ENCODE measurements around the gene EEIG2.

EEIG2 gene

DNA sequence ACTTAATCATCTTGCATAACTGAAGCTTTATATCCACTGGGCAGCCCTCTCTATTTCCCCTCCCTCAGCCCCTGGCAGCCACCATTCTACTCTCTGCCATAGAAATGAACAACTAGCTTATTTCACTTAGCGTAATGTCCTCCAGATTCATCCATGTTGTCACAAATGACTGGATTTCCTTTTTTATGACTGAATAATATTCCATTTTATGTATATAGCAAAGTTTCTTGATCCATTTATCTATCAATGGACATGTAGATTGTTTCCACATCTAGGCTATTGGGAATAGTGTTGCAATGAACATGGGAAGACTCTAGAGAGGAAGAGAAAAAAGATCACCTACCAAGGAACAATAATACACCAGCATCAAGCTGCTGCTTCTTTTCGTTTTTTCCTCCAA lies 32.1 kb upstream of the EEIG2 start:
- H3K36me3 ChIP-seq (replicated peaks; ENCODE audit: insufficient read depth, low read length) = no peaks in the 10 kb centered on the region
- no peaks in the 10 kb centered on the region for H3K9me3 ChIP-seq (replicated peaks; ENCODE audit: insufficient read depth, low read length)
- H2AFZ ChIP-seq (ENCODE audit: low read length) = no peak overlapping the region
- H3K27ac ChIP-seq (ENCODE audit: low read length) = no peak overlapping the region
- no peak for DNase-seq
- TF ChIP-seq EZH2 (optimal IDR thresholded peaks at IDR 0.05; ENCODE audit: low read depth, low read length) = no peak
- no peaks in the 10 kb centered on the region for H4K20me1 ChIP-seq (ENCODE audit: insufficient read depth, low read length)
- H3F3A ChIP-seq (ENCODE audit: insufficient read depth, low read length) = no peaks in the 10 kb centered on the region
- no peak overlapping the region for H3K4me3 ChIP-seq (ENCODE audit: low read length)
- no peak overlapping the region for H3K9ac ChIP-seq (ENCODE audit: low read length)
- H3K79me2 ChIP-seq (ENCODE audit: low read length) = no peaks in the 10 kb centered on the region
- H3K9me2 ChIP-seq (replicated peaks; ENCODE audit: insufficient read depth, low read length) = no peaks in the 10 kb centered on the region
- H3K4me1 ChIP-seq (ENCODE audit: low read length) = no peaks in the 10 kb centered on the region
- H3K4me2 ChIP-seq (ENCODE audit: low read depth, low read length) = no peak overlapping the region
- H3K27me3 ChIP-seq (replicated peaks; ENCODE audit: insufficient read depth, low read length) = no peaks in the 10 kb centered on the region

DNA sequence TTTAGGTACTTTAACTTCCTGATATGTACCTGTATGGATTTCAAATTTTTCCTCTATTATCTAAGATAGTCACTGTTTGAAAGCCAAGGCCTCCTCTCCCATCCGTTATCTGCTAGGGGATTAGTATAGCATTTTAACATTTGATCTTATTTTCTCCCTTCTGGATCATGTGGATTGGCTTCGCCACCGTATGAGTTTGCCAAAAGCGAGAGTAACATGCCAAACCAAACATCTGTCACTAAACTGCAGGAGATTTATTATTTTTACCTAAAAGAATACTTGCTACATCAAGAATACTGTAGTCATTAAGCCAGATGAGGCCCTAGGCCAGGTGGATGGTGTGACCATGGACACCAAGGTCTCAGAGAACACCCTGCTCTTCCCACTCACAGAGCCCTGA lies 28.5 kb upstream of the EEIG2 start:
- H3K9me3 ChIP-seq (replicated peaks; ENCODE audit: insufficient read depth, low read length) = no peaks in the 10 kb centered on the region
- no peaks in the 10 kb centered on the region for H4K20me1 ChIP-seq (ENCODE audit: insufficient read depth, low read length)
- no peak for TF ChIP-seq EZH2 (optimal IDR thresholded peaks at IDR 0.05; ENCODE audit: low read depth, low read length)
- no peak for TF ChIP-seq EZH2phosphoT487 (IDR thresholded peaks at IDR 0.05; ENCODE audit: low read length)
- TF ChIP-seq, protein P1, sequence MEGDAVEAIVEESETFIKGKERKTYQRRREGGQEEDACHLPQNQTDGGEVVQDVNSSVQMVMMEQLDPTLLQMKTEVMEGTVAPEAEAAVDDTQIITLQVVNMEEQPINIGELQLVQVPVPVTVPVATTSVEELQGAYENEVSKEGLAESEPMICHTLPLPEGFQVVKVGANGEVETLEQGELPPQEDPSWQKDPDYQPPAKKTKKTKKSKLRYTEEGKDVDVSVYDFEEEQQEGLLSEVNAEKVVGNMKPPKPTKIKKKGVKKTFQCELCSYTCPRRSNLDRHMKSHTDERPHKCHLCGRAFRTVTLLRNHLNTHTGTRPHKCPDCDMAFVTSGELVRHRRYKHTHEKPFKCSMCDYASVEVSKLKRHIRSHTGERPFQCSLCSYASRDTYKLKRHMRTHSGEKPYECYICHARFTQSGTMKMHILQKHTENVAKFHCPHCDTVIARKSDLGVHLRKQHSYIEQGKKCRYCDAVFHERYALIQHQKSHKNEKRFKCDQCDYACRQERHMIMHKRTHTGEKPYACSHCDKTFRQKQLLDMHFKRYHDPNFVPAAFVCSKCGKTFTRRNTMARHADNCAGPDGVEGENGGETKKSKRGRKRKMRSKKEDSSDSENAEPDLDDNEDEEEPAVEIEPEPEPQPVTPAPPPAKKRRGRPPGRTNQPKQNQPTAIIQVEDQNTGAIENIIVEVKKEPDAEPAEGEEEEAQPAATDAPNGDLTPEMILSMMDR (IDR thresholded peaks at IDR 0.05; ENCODE audit: low read length) = no peak
- H3K4me2 ChIP-seq (ENCODE audit: low read depth, low read length) = no peak overlapping the region
- no peaks in the 10 kb centered on the region for H3K27me3 ChIP-seq (replicated peaks; ENCODE audit: insufficient read depth, low read length)
- H3F3A ChIP-seq (ENCODE audit: insufficient read depth, low read length) = no peaks in the 10 kb centered on the region
- H2AFZ ChIP-seq (ENCODE audit: low read length) = no peak overlapping the region
- no peak overlapping the region for H3K27ac ChIP-seq (ENCODE audit: low read length)
- H3K36me3 ChIP-seq (replicated peaks; ENCODE audit: insufficient read depth, low read length) = no peaks in the 10 kb centered on the region
- H3K9ac ChIP-seq (ENCODE audit: low read length) = no peak overlapping the region
- H3K9me2 ChIP-seq (replicated peaks; ENCODE audit: insufficient read depth, low read length) = no peaks in the 10 kb centered on the region
- H3K4me1 ChIP-seq (ENCODE audit: low read length) = no peaks in the 10 kb centered on the region
- H3K79me2 ChIP-seq (ENCODE audit: low read length) = no peaks in the 10 kb centered on the region
- no peak overlapping the region for H3K4me3 ChIP-seq (ENCODE audit: low read length)
- no peak for DNase-seq

DNA sequence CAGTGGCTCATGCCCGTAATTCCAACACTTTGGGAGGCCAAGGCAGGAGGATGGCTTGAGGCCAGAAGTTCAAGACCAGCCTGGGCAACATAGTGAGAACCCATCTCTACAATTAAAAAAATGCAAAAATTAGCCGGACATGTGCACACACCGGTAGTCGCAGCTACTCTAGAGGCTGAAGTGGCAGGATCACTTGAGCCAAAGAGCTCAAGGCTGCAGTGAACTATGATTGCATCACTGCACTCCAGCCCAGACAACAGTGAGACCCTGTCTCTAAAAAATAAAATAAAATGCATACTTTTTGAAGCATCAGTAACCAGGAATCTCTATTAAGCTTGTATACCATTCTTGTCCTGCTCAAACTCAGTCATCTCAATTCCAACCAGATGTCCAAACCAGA lies 27.2 kb upstream of the EEIG2 start:
- no peak overlapping the region for H3K4me2 ChIP-seq (ENCODE audit: low read depth, low read length)
- no peak overlapping the region for H3K4me3 ChIP-seq (ENCODE audit: low read length)
- no peak overlapping the region for H3K27ac ChIP-seq (ENCODE audit: low read length)
- H3K9ac ChIP-seq (ENCODE audit: low read length) = no peak overlapping the region
- no peaks in the 10 kb centered on the region for H3F3A ChIP-seq (ENCODE audit: insufficient read depth, low read length)
- DNase-seq = no peak
- no peaks in the 10 kb centered on the region for H3K9me2 ChIP-seq (replicated peaks; ENCODE audit: insufficient read depth, low read length)
- TF ChIP-seq, protein P1 (IDR thresholded peaks at IDR 0.05; ENCODE audit: low read length) = no peak
- no peak for TF ChIP-seq EZH2 (optimal IDR thresholded peaks at IDR 0.05; ENCODE audit: low read depth, low read length)
- no peak for TF ChIP-seq EZH2phosphoT487 (IDR thresholded peaks at IDR 0.05; ENCODE audit: low read length)
- H2AFZ ChIP-seq (ENCODE audit: low read length) = no peak overlapping the region
- no peaks in the 10 kb centered on the region for H3K9me3 ChIP-seq (replicated peaks; ENCODE audit: insufficient read depth, low read length)
- no peaks in the 10 kb centered on the region for H4K20me1 ChIP-seq (ENCODE audit: insufficient read depth, low read length)
- H3K79me2 ChIP-seq (ENCODE audit: low read length) = no peaks in the 10 kb centered on the region
- H3K27me3 ChIP-seq (replicated peaks; ENCODE audit: insufficient read depth, low read length) = no peaks in the 10 kb centered on the region
- no peaks in the 10 kb centered on the region for H3K36me3 ChIP-seq (replicated peaks; ENCODE audit: insufficient read depth, low read length)
- H3K4me1 ChIP-seq (ENCODE audit: low read length) = no peaks in the 10 kb centered on the region

DNA sequence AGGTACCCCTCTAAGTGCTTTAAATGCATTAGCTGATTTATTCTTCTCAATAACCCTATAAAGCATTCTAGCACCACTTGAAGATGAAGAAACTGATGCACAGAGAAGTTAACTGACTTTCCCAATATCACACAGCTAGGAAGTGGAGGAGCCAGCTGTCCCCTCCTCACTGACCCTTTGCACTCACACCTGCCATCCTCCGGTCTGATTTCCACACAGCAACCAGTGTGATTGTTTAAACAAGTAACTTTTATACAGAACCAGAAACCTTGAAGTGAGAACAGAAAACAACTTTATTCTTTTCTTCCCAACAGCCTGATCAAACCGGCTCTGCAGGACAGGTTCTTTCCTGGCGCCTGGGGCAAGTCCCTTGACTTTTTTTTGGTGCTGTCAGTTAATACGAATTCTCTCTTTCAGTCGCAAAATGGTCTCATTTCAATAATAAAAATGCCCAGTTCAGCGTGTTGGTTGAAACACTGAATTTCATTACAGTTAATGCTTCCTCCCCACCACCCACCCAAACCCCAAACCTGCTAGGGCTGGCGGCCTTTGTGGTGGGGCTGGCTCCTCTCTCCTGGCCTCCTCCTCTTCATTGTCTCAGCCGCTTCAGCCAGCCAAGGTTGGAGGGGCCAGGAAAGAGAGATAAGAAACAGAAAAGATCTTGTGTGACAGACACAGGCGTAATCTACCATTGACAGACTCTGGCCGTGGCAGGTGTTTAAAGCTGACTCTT lies 26.4 kb upstream of the EEIG2 start:
- H3K27me3 ChIP-seq (replicated peaks; ENCODE audit: insufficient read depth, low read length) = no peaks in the 10 kb centered on the region
- no peak for DNase-seq
- no peaks in the 10 kb centered on the region for H4K20me1 ChIP-seq (ENCODE audit: insufficient read depth, low read length)
- H3K79me2 ChIP-seq (ENCODE audit: low read length) = no peaks in the 10 kb centered on the region
- no peak overlapping the region for H3K4me3 ChIP-seq (ENCODE audit: low read length)
- no peak overlapping the region for H3K27ac ChIP-seq (ENCODE audit: low read length)
- H3K4me1 ChIP-seq (ENCODE audit: low read length) = no peaks in the 10 kb centered on the region
- no peaks in the 10 kb centered on the region for H3K9me2 ChIP-seq (replicated peaks; ENCODE audit: insufficient read depth, low read length)
- H3K9ac ChIP-seq (ENCODE audit: low read length) = no peak overlapping the region
- no peak overlapping the region for H2AFZ ChIP-seq (ENCODE audit: low read length)
- no peaks in the 10 kb centered on the region for H3K9me3 ChIP-seq (replicated peaks; ENCODE audit: insufficient read depth, low read length)
- H3K36me3 ChIP-seq (replicated peaks; ENCODE audit: insufficient read depth, low read length) = no peaks in the 10 kb centered on the region
- no peak overlapping the region for H3K4me2 ChIP-seq (ENCODE audit: low read depth, low read length)
- TF ChIP-seq, protein P1 (IDR thresholded peaks at IDR 0.05; ENCODE audit: low read length) = no peak
- no peak for TF ChIP-seq EZH2phosphoT487 (IDR thresholded peaks at IDR 0.05; ENCODE audit: low read length)
- TF ChIP-seq EZH2 (optimal IDR thresholded peaks at IDR 0.05; ENCODE audit: low read depth, low read length) = no peak
- H3F3A ChIP-seq (ENCODE audit: insufficient read depth, low read length) = no peaks in the 10 kb centered on the region

All from MM.1S (cell line).